ENCODE data around the gene RGS19. TPM values are rescaled to one million over a fixed set of nuclear protein-coding genes. Genes with fewer than 3 reads are reported as not detected.
A peak's percentile ranks its signal among the peaks of the same experiment; 100 is the strongest.

RGS19 gene
- total RNA-seq, 1 donor from 2014 or later: 2.0 TPM

- Histone ChIP-seq H3K4me3 (no peak overlapping the region), H4K20me1 (ENCODE audit: low read depth) (peaks cover 47% of the 10 kb centered on the region), H3K36me3 (no peaks in the 10 kb centered on the region), H3F3A (ENCODE audit: low read depth) (peaks cover 15% of the 10 kb centered on the region), H3K9ac (no peak overlapping the region), H3K4me1 (peaks cover 31% of the 10 kb centered on the region), H3K27ac (no peak overlapping the region), H3K79me2 (ENCODE audit: low read depth) (no peaks in the 10 kb centered on the region), H3K4me2 (no peak overlapping the region), H3K9me3 (ENCODE audit: low read depth) (no peaks in the 10 kb centered on the region), H3K27me3 (peaks cover 55% of the 10 kb centered on the region), H2AFZ (replicated peaks) (no peak overlapping the region)
- Mint-ChIP-seq H3K27ac (no peak overlapping the region), H3K36me3 (peaks cover 3% of the 10 kb centered on the region), H3K4me3 (no peak overlapping the region), H3K9me3 (no peaks in the 10 kb centered on the region), H3K4me1 (peaks cover 21% of the 10 kb centered on the region), H3K27me3 (ENCODE audit: insufficient read depth, low read depth) (peaks cover 40% of the 10 kb centered on the region)
- no peak for DNase-seq (ENCODE audit: low spot score)
- TF ChIP-seq CTCF (IDR thresholded peaks at IDR 0.05) (no peak), EZH2phosphoT487 (IDR thresholded peaks at IDR 0.05) (no peak), EZH2 (IDR thresholded peaks at IDR 0.05) (no peak)
These were observed 42.7 kb downstream of the RGS19 start for GRCh38 chr20:64036346-64037198.

GRCh38 chr20:64035933-64036345 lies 43.4 kb downstream of the RGS19 start, which contains the start of gene C20orf204:
Gene C20orf204, plus strand, starts transcription at chr20:64036182. Its CDS starts 142 bp downstream, at chr20:64036324.
- Histone ChIP-seq H4K20me1 (ENCODE audit: low read depth) (peaks cover 47% of the 10 kb centered on the region), H3K27ac (no peak within 1 kb of the TSS), H3K79me2 (ENCODE audit: low read depth) (no peaks in the 10 kb centered on the region), H3K9ac (no peak within 1 kb of the TSS), H3K4me3 (no peak within 1 kb of the TSS), H3K36me3 (no peaks in the 10 kb centered on the region), H3F3A (ENCODE audit: low read depth) (peaks cover 15% of the 10 kb centered on the region), H2AFZ (replicated peaks) (no peak within 1 kb of the TSS), H3K4me1 (peaks cover 31% of the 10 kb centered on the region), H3K9me3 (ENCODE audit: low read depth) (no peaks in the 10 kb centered on the region), H3K27me3 (peaks cover 49% of the 10 kb centered on the region), H3K4me2 (peak within 1 kb of the TSS; percentile 29)
- H3K4me3 Mint-ChIP-seq: peak within 1 kb of the TSS; percentile 46
- DNase-seq (ENCODE audit: low spot score): peak; percentile 31
- H3K36me3 Mint-ChIP-seq: peaks cover 5% of the 10 kb centered on the region
- no peaks in the 10 kb centered on the region for H3K9me3 Mint-ChIP-seq
- H3K27ac Mint-ChIP-seq: peak within 1 kb of the TSS; percentile 63
- H3K4me1 Mint-ChIP-seq: peaks cover 21% of the 10 kb centered on the region
- H3K27me3 Mint-ChIP-seq (ENCODE audit: insufficient read depth, low read depth): peaks cover 33% of the 10 kb centered on the region
- no peak for TF ChIP-seq EZH2 (IDR thresholded peaks at IDR 0.05)
- no peak for TF ChIP-seq CTCF (IDR thresholded peaks at IDR 0.05)
- TF ChIP-seq EZH2phosphoT487 (IDR thresholded peaks at IDR 0.05): no peak

- Histone ChIP-seq H2AFZ (replicated peaks) (no peak overlapping the region), H3K27me3 (peaks cover 42% of the 10 kb centered on the region), H4K20me1 (ENCODE audit: low read depth) (peaks cover 47% of the 10 kb centered on the region), H3K9ac (no peak overlapping the region), H3K4me2 (peak overlapping the region; percentile 29), H3K4me1 (peaks cover 31% of the 10 kb centered on the region), H3K27ac (no peak overlapping the region), H3F3A (ENCODE audit: low read depth) (peaks cover 15% of the 10 kb centered on the region), H3K36me3 (no peaks in the 10 kb centered on the region), H3K79me2 (ENCODE audit: low read depth) (no peaks in the 10 kb centered on the region), H3K9me3 (ENCODE audit: low read depth) (no peaks in the 10 kb centered on the region), H3K4me3 (no peak overlapping the region)
- no peak for DNase-seq (ENCODE audit: low spot score)
- peaks cover 8% of the 10 kb centered on the region for H3K36me3 Mint-ChIP-seq
- H3K27ac Mint-ChIP-seq: peak overlapping the region; percentile 63
- peaks cover 30% of the 10 kb centered on the region for H3K27me3 Mint-ChIP-seq (ENCODE audit: insufficient read depth, low read depth)
- H3K9me3 Mint-ChIP-seq: no peaks in the 10 kb centered on the region
- H3K4me3 Mint-ChIP-seq: peak overlapping the region; percentile 46
- H3K4me1 Mint-ChIP-seq: peaks cover 21% of the 10 kb centered on the region
- TF ChIP-seq EZH2 (IDR thresholded peaks at IDR 0.05) (no peak), CTCF (IDR thresholded peaks at IDR 0.05) (no peak), EZH2phosphoT487 (IDR thresholded peaks at IDR 0.05) (no peak)
These were observed 44.0 kb downstream of the RGS19 start for GRCh38 chr20:64035066-64035932.
